K562 (cell line): ENCODE data around the gene CRIP1. TPM values are rescaled to one million over a fixed set of nuclear protein-coding genes. Genes with fewer than 3 reads are reported as not detected.

ENCODE experiments used
- ATF1 ChIP-seq, 2 experiments: fragments of 450-650 bp in 1 of 2; IDR thresholded peaks; 2 replicates each; pipeline ENCODE4 v1.6.1; 2016; ENCODE audit warnings: missing compliant biosample characterization in 1 of 2, missing genetic modification characterization in 1 of 2
- BMI1 ChIP-seq: fragments of 150-350 bp; IDR thresholded peaks from 2 replicates; pipeline ENCODE4 v1.6.1; 2014; ENCODE audit warnings: low read length
- BRD4 ChIP-seq: fragments of 200-600 bp; sonication (generic); IDR thresholded peaks from 2 replicates; pipeline ENCODE4 v1.6.1; 2017; ENCODE audit warnings: inconsistent platforms
- GABPB1 ChIP-seq: sonication (generic); formaldehyde crosslinking; IDR thresholded peaks from 2 replicates; pipeline ENCODE4 v1.8.0; 2022; ENCODE audit warnings: mild to moderate bottlenecking, missing genetic modification reagents
- GMEB1 ChIP-seq: fragments of 250-450 bp; sonication (Bioruptor Pico); IDR thresholded peaks from 2 replicates; pipeline ENCODE4 v1.4.0; 2020; ENCODE audit warnings: mild to moderate bottlenecking
- HDAC1 ChIP-seq, 2 experiments: fragments of 450-650 bp; IDR thresholded peaks; 2 replicates each; pipeline ENCODE4 v1.6.1; 2016 to 2017; ENCODE audit warnings: inconsistent platforms in 1 of 2, mild to moderate bottlenecking in 1 of 2, moderate library complexity in 1 of 2
- IFI16 ChIP-seq: fragments of 250-450 bp; sonication (Bioruptor Pico); IDR thresholded peaks from 2 replicates; pipeline ENCODE4 v2.1.2; 2022; ENCODE audit warnings: mild to moderate bottlenecking, inconsistent platforms
- MYNN ChIP-seq, 2 experiments: sonication (generic); formaldehyde crosslinking in 1 of 2; IDR thresholded peaks; 2 replicates each; pipeline versions ENCODE4 v1.5.0 to v1.6.1; 2016 to 2020; ENCODE audit warnings: antibody characterized with exemption in 1 of 2, missing genetic modification reagents in 1 of 2
- RHOXF2B ChIP-seq: fragments of 250-450 bp; sonication (Bioruptor Pico); conservative IDR thresholded peaks from 2 replicates; pipeline ENCODE4 v1.5.1; 2021
- SMAD4 ChIP-seq: fragments of 250-450 bp; sonication (Bioruptor Pico); conservative IDR thresholded peaks from 2 replicates; pipeline ENCODE4 v1.8.0; 2021; ENCODE audit warnings: inconsistent platforms, mild to moderate bottlenecking, moderate library complexity
- SRSF1 ChIP-seq: fragments of 200-400 bp; formaldehyde crosslinking; IDR thresholded peaks from 2 replicates; pipeline ENCODE4 v1.6.1; 2017; ENCODE audit warnings: mild to moderate bottlenecking, low read depth, low read length, moderate library complexity
- STAT5B ChIP-seq: fragments of 250-450 bp; sonication (Bioruptor Pico); IDR thresholded peaks from 2 replicates; pipeline ENCODE4 v1.8.0; 2021; ENCODE audit warnings: mild to moderate bottlenecking, inconsistent platforms
- TFAM ChIP-seq: fragments of 250-450 bp; sonication (Bioruptor Pico); conservative IDR thresholded peaks from 2 replicates; pipeline ENCODE4 v1.5.0; 2021; ENCODE audit warnings: mild to moderate bottlenecking, moderate library complexity
- TSHZ1 ChIP-seq: fragments of 250-450 bp; sonication (Bioruptor Pico); IDR thresholded peaks from 2 replicates; pipeline ENCODE4 v1.4.0; 2020; ENCODE audit warnings: mild to moderate bottlenecking, moderate library complexity
- YBX1 ChIP-seq: fragments of 450-650 bp; IDR thresholded peaks from 2 replicates; pipeline ENCODE4 v1.7.1; 2016; ENCODE audit warnings: mild to moderate bottlenecking
- ZNF174 ChIP-seq: fragments of 250-450 bp; sonication (Bioruptor Pico); IDR thresholded peaks from 2 replicates; pipeline ENCODE4 v1.4.0; 2020; ENCODE audit warnings: mild to moderate bottlenecking
- polyA plus RNA-seq, 8 experiments: library from polyadenylated mRNA; depleted of rRNA in 4 of 8; stranded (reverse) in 5 of 8; unstranded in 3 of 8; fragments of >200 nt; fragmentation: Nextera tagmentation in 2 of 8; fragmentation: Illumina TruSeq in 1 of 8; extraction: Ambion mirVana in 2 of 8; extraction: Trizol in 1 of 8; gene quantifications; 2 replicates each; pipeline versions ENCODE4 v1.2.1 to v1.2.3, GENCODE V29; 2011 to 2014; ENCODE audit warnings: inconsistent platforms in 1 of 8, missing spikeins in 1 of 8
- total RNA-seq, 7 experiments: library from RNA; depleted of rRNA in 6 of 7; stranded (reverse); fragments of >200 nt in 6 of 7; fragmentation: Illumina TruSeq in 2 of 7; extraction: Trizol in 2 of 7; gene quantifications; 2 replicates each; pipeline versions ENCODE4 v1.2.1 to v1.2.3, GENCODE V29; 2011 to 2021; ENCODE audit warnings: low replicate concordance in 1 of 7
- TF ChIP-seq, protein P1 (sequence below), 2 experiments: fragments of 250-450 bp in 1 of 2; fragments of 450-650 bp in 1 of 2; sonication (Bioruptor Pico) in 1 of 2; IDR thresholded peaks; 2 replicates each; pipeline versions ENCODE4 v1.6.1 to v1.8.0; 2016 to 2021; ENCODE audit warnings: mild to moderate bottlenecking in 2 of 2, moderate library complexity in 2 of 2, missing compliant biosample characterization in 1 of 2, missing genetic modification characterization in 1 of 2

CRIP1 gene
- total and polyA plus RNA-seq, 9 of the 15 experiments (the other 6 are each of a cell fraction or from before 2014, with no cell fraction given), result 0.11 to 0.58 (median 0.14) TPM; not detected in 6

GRCh38 chr14:105480807-105481801 is 5.6 kb upstream of the CRIP1 start (continued):
- TF ChIP-seq GMEB1 (CRISPR knock-in tag) (no peak), ZNF174 (CRISPR knock-in tag) (no peak), TFAM (CRISPR knock-in tag) (no peak), SMAD4 (CRISPR knock-in tag) (peak; percentile 64; the same call in 1 of the 2 replicates), STAT5B (CRISPR knock-in tag) (no peak), IFI16 (CRISPR knock-in tag) (no peak), SRSF1 (no peak), TSHZ1 (CRISPR knock-in tag) (no peak), YBX1 (no peak), MYNN (IDR thresholded peaks at IDR 0.05) (peak; percentile 74), MYNN (CRISPR knock-in tag; IDR thresholded peaks at IDR 0.05) (no peak), RHOXF2B (CRISPR knock-in tag) (no peak), ATF1 (CRISPR knock-in tag; IDR thresholded peaks at IDR 0.05) (no peak), ATF1 (tag; IDR thresholded peaks at IDR 0.05) (peak; percentile 48), GABPB1 (CRISPR knock-in tag) (peak; percentile 71), HDAC1 (IDR thresholded peaks at IDR 0.05) (peak in 1 of 2 experiments; percentile 61; a peak in 2 of 4 replicates), BMI1 (no peak), BRD4 (peak; percentile 64; the same call in 1 of the 2 replicates)
- TF ChIP-seq, protein P1, sequence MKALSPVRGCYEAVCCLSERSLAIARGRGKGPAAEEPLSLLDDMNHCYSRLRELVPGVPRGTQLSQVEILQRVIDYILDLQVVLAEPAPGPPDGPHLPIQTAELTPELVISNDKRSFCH (CRISPR knock-in tag; IDR thresholded peaks at IDR 0.05), result no peak
- TF ChIP-seq, protein P1 (tag; IDR thresholded peaks at IDR 0.05), result peak; percentile 59; the same call in 1 of the 2 replicates
